ENCODE results near the gene EGFR. TPM values are rescaled to one million over a fixed set of nuclear protein-coding genes. Genes with fewer than 3 reads are reported as not detected.

The EGFR gene
- total RNA-seq = not detected
- polyA plus RNA-seq = not detected
- total RNA-seq = 0 to 0.17 (median 0) reads per million in 6 experiments

DNA sequence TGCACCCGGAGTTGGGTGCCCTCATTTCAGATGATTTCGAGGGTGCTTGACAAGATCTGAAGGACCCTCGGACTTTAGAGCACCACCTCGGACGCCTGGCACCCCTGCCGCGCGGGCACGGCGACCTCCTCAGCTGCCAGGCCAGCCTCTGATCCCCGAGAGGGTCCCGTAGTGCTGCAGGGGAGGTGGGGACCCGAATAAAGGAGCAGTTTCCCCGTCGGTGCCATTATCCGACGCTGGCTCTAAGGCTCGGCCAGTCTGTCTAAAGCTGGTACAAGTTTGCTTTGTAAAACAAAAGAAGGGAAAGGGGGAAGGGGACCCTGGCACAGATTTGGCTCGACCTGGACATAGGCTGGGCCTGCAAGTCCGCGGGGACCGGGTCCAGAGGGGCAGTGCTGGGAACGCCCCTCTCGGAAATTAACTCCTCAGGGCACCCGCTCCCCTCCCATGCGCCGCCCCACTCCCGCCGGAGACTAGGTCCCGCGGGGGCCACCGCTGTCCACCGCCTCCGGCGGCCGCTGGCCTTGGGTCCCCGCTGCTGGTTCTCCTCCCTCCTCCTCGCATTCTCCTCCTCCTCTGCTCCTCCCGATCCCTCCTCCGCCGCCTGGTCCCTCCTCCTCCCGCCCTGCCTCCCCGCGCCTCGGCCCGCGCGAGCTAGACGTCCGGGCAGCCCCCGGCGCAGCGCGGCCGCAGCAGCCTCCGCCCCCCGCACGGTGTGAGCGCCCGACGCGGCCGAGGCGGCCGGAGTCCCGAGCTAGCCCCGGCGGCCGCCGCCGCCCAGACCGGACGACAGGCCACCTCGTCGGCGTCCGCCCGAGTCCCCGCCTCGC lies at the start of gene EGFR:
Gene EGFR (plus strand): TSS at position 657 of the 830 bp plus-strand sequence. CDS start 261 bp downstream, outside the sequence.
- H3K9me3 Mint-ChIP-seq = peaks cover 0 to 8% (median 0%) of the 10 kb centered on the region in 9 donors
- H3K36me3 Mint-ChIP-seq = peaks cover 0 to 4% (median 0%) of the 10 kb centered on the region in 3 donors
- H3K27me3 Mint-ChIP-seq = peaks cover 18 to 64% (median 44%) of the 10 kb centered on the region in 5 donors
- no peak for DNase-seq
- POLR2A ChIA-PET = no interaction called here
- no peak within 1 kb of the TSS for H3K27ac Mint-ChIP-seq
- peak within 1 kb of the TSS in 3 of 10 donors; percentile 26 to 41 (median 27) for H3K4me3 Mint-ChIP-seq
- ATAC-seq = no peak
- peaks cover 0 to 1% (median 0%) of the 10 kb centered on the region in 4 donors for H3K4me1 Mint-ChIP-seq

DNA sequence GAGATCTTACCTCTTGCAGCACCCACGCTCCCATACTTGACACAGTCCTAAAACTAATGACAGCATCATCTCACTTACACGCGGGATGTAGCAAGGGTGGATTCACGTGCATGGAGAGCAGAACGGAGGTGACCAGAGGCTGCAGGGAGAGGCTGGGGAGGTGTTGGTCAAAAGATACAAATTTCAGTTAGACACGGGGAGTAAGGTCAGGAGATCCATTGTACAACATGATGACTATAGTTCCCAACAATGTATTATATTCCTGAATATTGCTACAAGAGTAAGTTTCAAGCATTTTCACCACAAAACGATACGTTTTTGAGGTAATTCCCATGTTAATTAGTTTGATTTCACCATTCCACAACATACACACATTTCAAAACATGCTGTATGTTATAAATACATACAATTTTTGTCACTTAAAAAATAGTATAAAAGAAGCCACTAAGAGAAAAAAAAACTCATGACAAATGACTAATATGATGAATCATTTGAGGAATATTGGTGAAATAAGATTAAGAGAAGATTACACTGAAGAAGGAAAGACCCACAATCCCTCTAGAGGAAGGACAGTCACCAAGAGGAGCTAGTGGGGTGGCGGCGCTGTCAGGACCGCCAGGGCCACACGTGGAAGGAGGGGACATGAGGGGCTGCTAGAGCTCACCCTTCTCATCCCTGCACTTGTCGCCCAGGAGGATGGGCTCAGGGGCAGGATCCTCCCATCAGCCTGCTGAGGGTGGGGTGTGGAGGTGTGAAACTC lies 49.4 kb upstream of the EGFR start:
- no peak for DNase-seq
- Mint-ChIP-seq H3K4me3 (no peak overlapping the region), H3K9me3 (peaks cover 2 to 21% (median 11%) of the 10 kb centered on the region in 9 donors), H3K36me3 (peaks cover 0 to 13% (median 0%) of the 10 kb centered on the region in 3 donors), H3K4me1 (no peaks in the 10 kb centered on the region), H3K27me3 (peaks cover 0 to 11% (median 3%) of the 10 kb centered on the region in 5 donors), H3K27ac (no peak overlapping the region)
- POLR2A ChIA-PET = no interaction called here
- ATAC-seq = no peak

DNA sequence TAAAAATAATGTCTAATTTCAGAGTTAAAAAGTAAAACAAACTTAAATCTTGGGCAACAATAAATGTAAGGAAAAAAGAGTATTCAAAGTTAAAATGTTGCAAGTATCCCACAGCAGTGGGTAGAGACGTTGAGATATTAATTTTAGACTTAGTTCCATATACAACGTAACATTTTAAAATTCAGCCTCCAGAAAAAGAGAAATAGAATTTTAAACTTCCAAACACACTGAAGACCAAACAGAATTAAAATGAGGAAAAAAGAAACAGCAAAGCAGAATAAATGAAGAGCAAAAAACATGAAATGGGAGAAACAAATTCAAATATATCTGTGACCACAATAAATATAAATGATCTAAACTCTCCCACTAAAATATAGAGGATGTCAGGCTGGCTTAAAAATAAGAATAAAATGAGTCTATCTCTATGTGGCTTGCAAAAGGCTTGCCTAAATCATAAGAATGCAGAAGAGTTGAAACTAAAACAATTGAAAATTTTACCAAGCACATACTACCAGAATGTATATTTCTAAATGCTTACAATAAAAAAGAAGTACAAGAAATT lies 46.0 kb upstream of the EGFR start:
- Mint-ChIP-seq H3K4me1 (no peaks in the 10 kb centered on the region), H3K9me3 (peaks cover 2 to 22% (median 13%) of the 10 kb centered on the region in 9 donors), H3K36me3 (peaks cover 0 to 13% (median 0%) of the 10 kb centered on the region in 3 donors), H3K27ac (no peak overlapping the region), H3K27me3 (peaks cover 0 to 10% (median 3%) of the 10 kb centered on the region in 5 donors), H3K4me3 (no peak overlapping the region)
- DNase-seq (no peak), ATAC-seq (no peak)
- POLR2A ChIA-PET = no interaction called here

DNA sequence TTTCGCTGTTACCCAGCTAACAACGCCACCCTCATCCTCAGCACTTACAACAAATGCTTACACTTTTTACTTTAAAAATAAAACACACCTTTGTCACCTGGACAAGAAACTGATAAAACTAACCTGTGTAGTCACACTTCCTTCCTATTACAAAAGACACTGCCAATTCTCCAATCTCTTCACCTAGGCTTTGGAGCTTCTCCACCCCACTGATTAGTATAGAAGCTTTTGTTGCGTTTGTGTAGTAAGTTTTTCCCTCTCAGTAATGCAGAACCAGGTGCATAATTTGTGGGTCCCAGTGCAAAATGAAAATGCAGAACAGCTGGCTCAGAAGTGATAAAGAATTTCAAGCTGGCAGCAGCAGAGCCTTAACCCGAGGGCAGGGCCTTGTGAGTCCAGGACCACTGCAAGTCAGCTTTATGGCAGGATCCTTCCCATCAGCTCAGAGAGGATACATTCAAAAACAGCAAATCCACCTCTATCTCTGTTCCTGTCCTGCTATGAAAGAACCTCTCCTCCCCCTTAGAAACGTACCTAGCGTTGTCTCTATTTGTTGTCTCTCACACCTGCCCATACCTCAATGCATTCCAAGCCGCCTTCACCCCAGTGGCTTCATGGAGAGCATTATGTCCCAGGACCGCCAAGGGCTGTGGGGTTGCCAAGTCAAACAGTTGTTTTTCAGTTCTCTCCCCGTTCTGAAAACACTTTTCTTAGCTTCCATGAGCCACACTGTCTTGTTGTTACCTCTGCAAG lies 40.3 kb upstream of the EGFR start:
- Mint-ChIP-seq H3K27ac (no peak overlapping the region), H3K4me3 (no peak overlapping the region), H3K4me1 (no peaks in the 10 kb centered on the region), H3K9me3 (peaks cover 0 to 10% (median 1%) of the 10 kb centered on the region in 9 donors), H3K27me3 (peaks cover 0 to 13% (median 2%) of the 10 kb centered on the region in 5 donors), H3K36me3 (no peaks in the 10 kb centered on the region)
- POLR2A ChIA-PET = no interaction called here
- no peak for ATAC-seq
- DNase-seq = no peak

DNA sequence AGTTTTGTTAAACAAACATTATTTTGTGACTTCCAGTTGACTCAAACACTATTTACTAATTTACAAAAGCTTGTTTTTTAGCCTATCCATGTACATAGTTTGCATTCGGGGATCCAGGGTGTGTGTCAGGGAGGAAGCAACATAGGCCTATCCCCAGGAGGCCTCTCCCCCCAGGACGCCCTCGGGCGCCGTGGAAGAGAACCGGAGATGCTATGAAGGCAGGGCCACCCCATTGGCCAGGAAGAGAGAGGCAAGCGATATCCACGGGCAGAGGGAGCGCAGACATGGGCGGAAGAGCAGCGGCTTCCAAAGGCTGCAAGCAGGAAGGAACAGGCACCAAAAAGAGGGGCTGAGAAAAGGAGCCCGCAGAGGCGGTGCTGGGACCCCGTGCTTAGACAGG lies 38.3 kb upstream of the EGFR start:
- DNase-seq = no peak
- Mint-ChIP-seq H3K36me3 (no peaks in the 10 kb centered on the region), H3K9me3 (peaks cover 0 to 10% (median 2%) of the 10 kb centered on the region in 9 donors), H3K27me3 (peaks cover 2 to 22% (median 10%) of the 10 kb centered on the region in 5 donors), H3K27ac (no peak overlapping the region), H3K4me3 (no peak overlapping the region), H3K4me1 (no peaks in the 10 kb centered on the region)
- POLR2A ChIA-PET = no interaction called here
- no peak for ATAC-seq

DNA sequence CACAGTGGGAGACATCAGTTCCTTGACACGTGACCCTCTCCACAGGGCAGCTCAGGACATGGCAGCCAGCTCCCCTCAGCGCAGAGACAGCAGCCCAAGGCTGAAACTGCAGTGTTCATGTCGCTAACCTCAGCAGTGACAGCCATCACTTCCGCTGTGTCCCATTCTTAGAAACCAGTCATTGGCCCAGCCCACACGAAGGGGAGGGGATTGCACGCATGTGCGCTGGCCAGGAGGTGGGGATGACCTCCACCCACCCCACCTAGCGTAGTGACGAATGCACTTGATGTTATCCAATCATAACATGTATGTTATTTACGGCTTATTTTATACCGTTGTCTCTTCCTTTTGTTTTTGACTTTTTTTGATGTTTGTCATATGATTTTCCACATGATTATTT lies 36.9 kb upstream of the EGFR start:
- DNase-seq (no peak), ATAC-seq (no peak)
- POLR2A ChIA-PET = no interaction called here
- Mint-ChIP-seq H3K4me3 (no peak overlapping the region), H3K27ac (no peak overlapping the region), H3K9me3 (peaks cover 0 to 10% (median 2%) of the 10 kb centered on the region in 9 donors), H3K36me3 (no peaks in the 10 kb centered on the region), H3K4me1 (no peaks in the 10 kb centered on the region), H3K27me3 (peaks cover 3 to 22% (median 10%) of the 10 kb centered on the region in 5 donors)

DNA sequence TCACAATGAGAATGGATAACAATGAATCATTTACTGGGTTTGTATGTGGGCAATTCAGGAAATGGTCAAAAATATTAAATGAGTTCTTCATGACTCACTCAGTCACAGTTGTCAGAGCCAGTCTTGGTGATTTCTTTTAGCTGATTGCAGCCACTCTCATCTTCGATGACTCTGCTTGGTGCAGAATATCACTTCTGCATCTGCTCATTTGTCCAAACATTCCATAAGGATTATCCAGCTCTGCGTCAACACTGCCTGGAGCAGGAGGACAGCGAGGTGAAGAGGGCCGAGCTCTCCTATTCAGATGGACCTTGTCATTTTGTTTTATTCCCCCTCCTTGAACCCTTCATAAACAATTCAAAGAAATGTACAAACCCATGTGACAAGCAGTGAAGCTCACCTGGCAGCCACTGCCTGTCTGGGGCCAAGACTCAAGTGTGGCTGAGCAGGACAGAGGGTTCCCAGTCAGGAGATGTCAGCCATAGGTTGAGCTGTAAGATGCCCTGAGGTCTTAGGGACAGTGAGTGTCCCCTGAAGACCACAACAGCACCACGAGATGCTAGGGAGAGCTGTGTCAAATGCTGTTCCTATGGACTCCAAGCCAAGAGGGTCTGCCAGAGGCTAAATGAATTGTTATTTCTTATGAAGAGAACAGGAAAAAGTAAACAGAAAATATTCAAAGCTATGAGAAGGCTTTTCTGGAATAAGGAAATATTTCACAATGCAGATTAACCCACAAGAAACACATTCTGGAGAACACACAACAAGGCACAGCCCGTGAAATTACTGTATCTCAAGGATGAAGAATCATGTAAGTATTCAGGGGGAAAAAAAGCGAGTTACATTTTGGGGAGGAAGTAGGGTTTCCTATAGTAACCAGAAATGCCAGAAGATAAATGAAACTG lies 33.1 kb upstream of the EGFR start:
- Mint-ChIP-seq H3K4me3 (no peak overlapping the region), H3K4me1 (no peaks in the 10 kb centered on the region), H3K36me3 (no peaks in the 10 kb centered on the region), H3K27me3 (peaks cover 3 to 22% (median 10%) of the 10 kb centered on the region in 5 donors), H3K27ac (no peak overlapping the region), H3K9me3 (peaks cover 0 to 15% (median 2%) of the 10 kb centered on the region in 9 donors)
- POLR2A ChIA-PET = no interaction called here
- ATAC-seq = no peak
- no peak for DNase-seq

DNA sequence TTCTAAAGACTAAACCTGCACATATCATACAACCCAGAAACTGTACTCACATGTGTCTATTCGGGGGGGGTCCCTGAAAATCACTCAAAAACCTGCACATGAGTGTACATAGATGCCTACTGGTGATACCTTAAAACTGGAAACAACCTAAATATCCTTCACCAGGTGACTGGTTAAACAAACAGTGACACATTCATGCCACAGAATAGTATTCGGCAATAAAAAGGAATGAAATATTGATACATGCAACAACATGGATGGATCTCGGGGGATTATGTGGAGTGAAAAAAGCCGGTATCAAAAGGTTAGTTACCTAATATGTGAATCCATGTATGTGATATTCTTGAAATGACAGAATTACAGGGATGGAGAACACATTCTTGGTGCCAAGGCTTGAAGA lies 32.1 kb upstream of the EGFR start:
- Mint-ChIP-seq H3K36me3 (no peaks in the 10 kb centered on the region), H3K27me3 (peaks cover 3 to 24% (median 12%) of the 10 kb centered on the region in 5 donors), H3K9me3 (peaks cover 0 to 19% (median 2%) of the 10 kb centered on the region in 9 donors), H3K27ac (no peak overlapping the region), H3K4me1 (no peaks in the 10 kb centered on the region), H3K4me3 (no peak overlapping the region)
- ATAC-seq (no peak), DNase-seq (no peak)
- POLR2A ChIA-PET = no interaction called here

DNA sequence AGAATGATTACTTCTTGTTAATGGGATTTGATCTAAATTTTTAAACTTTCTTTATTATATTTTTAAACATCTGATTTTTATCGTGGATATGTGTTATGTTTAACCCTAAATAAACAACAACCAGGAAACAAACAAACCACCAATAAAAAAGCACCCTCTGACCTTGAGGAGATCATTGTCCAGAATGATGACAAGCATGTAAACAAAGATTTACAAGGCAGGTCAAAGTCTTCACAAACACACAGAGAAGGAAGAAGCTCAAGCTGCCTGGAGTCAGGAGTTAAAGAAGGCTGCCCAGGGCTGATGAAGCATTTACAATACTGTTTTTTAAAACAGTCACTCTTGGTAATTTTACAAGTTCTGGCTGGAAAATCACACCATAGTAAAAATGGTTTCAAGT lies 31.0 kb upstream of the EGFR start:
- DNase-seq (no peak), ATAC-seq (no peak)
- H3K27me3 Mint-ChIP-seq = peaks cover 2 to 19% (median 10%) of the 10 kb centered on the region in 5 donors
- H3K9me3 Mint-ChIP-seq = peaks cover 0 to 19% (median 0%) of the 10 kb centered on the region in 9 donors
- H3K4me3 Mint-ChIP-seq = no peak overlapping the region
- H3K36me3 Mint-ChIP-seq = no peaks in the 10 kb centered on the region
- no peaks in the 10 kb centered on the region for H3K4me1 Mint-ChIP-seq
- H3K27ac Mint-ChIP-seq = no peak overlapping the region
- POLR2A ChIA-PET = no interaction called here

DNA sequence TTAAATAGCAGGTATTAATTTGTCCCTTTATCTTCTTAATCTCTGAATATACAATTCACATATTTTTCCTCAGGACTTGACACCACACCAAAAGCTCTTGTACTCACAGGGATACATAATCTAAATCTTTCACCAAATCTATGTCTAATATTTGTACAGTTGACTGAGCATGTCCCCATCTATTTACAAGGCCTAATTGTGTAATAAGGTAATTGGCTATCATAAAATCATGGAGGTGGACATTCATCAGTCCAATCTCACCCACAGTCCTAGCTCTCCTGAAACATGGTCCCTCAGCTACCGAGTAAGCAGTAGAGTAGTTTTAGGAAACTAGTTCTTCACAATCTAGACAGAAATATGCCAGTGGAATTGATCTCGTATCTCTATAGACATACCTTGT lies 30.3 kb upstream of the EGFR start:
- POLR2A ChIA-PET = no interaction called here
- no peak for ATAC-seq
- H3K4me1 Mint-ChIP-seq = no peaks in the 10 kb centered on the region
- peaks cover 0 to 19% (median 0%) of the 10 kb centered on the region in 9 donors for H3K9me3 Mint-ChIP-seq
- no peaks in the 10 kb centered on the region for H3K36me3 Mint-ChIP-seq
- no peak for DNase-seq
- no peak overlapping the region for H3K27ac Mint-ChIP-seq
- H3K4me3 Mint-ChIP-seq = no peak overlapping the region
- H3K27me3 Mint-ChIP-seq = peaks cover 2 to 19% (median 9%) of the 10 kb centered on the region in 5 donors

DNA sequence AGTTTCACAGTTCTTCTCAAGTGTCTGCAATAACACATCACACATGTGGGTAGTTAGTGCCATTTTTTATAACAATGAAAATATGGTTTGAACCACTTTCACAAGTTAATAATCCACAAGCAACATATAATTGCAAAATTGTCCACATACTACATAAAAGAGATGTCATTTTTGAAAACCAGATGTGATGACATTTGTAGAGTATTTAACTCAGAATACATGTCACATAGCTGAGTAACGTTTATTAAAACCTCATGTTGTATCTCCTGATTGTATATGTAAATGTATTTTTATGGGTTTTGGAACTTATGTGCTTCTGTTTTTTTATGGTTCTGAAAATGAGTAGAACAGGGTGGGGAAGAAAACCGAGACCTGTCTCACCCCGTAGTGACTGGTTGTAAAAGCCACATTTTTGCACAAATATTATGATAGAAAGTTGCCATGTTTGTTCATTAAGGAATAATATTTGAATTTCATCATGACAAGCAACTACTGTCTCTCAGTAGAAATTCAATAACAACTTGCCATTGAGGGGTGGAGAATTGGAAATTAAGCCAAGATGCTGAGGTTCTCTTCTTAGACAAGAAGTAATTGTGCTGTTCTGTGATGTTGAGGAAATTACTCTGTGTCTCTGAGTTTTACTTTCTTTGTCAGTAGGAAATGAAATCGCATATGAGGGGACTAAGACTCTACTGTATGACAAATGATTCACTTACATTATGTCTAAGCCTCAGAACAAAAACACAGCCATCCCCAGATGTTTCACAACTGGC lies 29.2 kb upstream of the EGFR start:
- DNase-seq = no peak
- peaks cover 0 to 14% (median 6%) of the 10 kb centered on the region in 5 donors for H3K27me3 Mint-ChIP-seq
- no peak overlapping the region for H3K27ac Mint-ChIP-seq
- no peaks in the 10 kb centered on the region for H3K36me3 Mint-ChIP-seq
- ATAC-seq = no peak
- POLR2A ChIA-PET = no interaction called here
- H3K4me1 Mint-ChIP-seq = no peaks in the 10 kb centered on the region
- no peak overlapping the region for H3K4me3 Mint-ChIP-seq
- H3K9me3 Mint-ChIP-seq = peaks cover 0 to 15% (median 0%) of the 10 kb centered on the region in 9 donors

All from naive thymus-derived CD8-positive, alpha-beta T cell (primary cell).